Measurements from ENCODE around the gene PCBP3. TPM values are rescaled to one million over a fixed set of nuclear protein-coding genes. Genes with fewer than 3 reads are reported as not detected.

PCBP3 gene
- total RNA-seq, 1 donor from 2014 or later = 9.7 TPM

DNA sequence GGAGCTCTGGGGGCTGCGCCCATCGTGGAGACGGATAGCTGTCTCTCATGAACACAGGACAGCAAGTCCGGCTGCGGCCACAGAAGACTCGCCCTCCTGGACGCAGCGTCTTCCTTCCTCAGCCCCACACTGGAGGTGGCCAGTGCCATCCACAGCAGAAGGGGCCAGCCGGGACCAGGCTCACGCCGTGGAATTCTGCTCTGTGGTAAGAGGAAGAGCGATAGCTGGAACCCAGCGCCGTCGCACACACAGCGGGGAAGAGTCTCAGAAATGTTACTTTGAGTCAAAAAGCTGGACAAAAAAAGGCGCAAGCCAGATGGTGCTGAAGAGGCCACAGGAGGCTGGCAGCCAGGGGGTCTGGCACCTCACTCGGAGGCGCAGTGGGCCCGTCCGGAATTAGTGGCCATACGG is 224.2 kb downstream of the PCBP3 start:
- no peaks in the 10 kb centered on the region for H3K36me3 Mint-ChIP-seq (ENCODE audit: low read depth)
- no peak for DNase-seq
- H3K9me3 Mint-ChIP-seq = no peaks in the 10 kb centered on the region
- intact Hi-C loops (cut with micrococcal nuclease) = no loop called here
- H3K27ac Mint-ChIP-seq = no peak overlapping the region
- no peak overlapping the region for H3K4me3 Mint-ChIP-seq
- H3K4me1 Mint-ChIP-seq = no peaks in the 10 kb centered on the region
- H3K27me3 Mint-ChIP-seq = no peaks in the 10 kb centered on the region

DNA sequence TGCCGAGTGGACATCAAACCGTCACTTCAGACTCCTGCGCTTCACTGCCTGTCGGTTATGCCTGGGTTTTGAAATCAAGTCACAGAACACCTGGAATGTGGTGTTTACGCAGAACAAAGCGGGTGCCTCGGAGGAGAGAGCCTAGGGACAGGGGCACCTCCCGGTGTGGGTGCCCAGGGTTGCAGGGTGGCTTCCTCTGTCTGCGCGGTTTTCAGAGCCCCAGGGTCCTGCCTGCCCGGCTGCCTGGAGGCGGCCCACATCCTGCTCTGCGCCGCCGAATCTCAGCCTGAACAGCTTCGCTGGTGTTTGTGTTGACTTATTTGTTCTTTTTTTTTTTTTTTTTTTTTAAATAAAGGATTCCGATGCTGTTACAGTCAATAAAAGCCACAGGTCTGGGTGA is 224.6 kb downstream of the PCBP3 start:
- DNase-seq = no peak
- Mint-ChIP-seq H3K27me3 (no peaks in the 10 kb centered on the region), H3K4me1 (no peaks in the 10 kb centered on the region), H3K27ac (no peak overlapping the region), H3K36me3 (ENCODE audit: low read depth) (no peaks in the 10 kb centered on the region), H3K4me3 (no peak overlapping the region), H3K9me3 (no peaks in the 10 kb centered on the region)
- intact Hi-C loops (cut with micrococcal nuclease) = no loop called here

DNA sequence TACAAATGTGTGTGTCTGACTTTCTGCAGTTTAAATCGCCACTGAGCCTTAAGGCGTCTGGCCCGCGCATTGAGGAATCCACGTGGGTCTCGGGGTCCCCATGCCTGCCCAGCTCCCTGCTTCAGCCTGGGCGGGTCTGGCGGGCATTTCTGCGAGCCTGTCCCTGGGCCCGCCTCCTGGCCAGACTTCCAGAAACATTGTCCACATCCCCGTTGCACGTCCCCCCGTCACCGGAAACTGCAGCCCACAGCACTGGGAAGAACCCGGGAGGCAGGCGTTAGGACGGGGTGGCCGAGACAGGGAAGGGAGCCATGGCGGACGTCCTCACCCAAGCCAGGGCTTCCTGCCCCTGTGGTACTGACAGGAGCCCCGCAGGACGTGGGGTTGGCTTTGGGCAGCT is 225.0 kb downstream of the PCBP3 start:
- intact Hi-C loops (cut with micrococcal nuclease) = no loop called here
- H3K9me3 Mint-ChIP-seq = no peaks in the 10 kb centered on the region
- H3K27me3 Mint-ChIP-seq = no peaks in the 10 kb centered on the region
- no peak overlapping the region for H3K4me3 Mint-ChIP-seq
- no peak for DNase-seq
- no peaks in the 10 kb centered on the region for H3K36me3 Mint-ChIP-seq (ENCODE audit: low read depth)
- H3K27ac Mint-ChIP-seq = no peak overlapping the region
- no peaks in the 10 kb centered on the region for H3K4me1 Mint-ChIP-seq

DNA sequence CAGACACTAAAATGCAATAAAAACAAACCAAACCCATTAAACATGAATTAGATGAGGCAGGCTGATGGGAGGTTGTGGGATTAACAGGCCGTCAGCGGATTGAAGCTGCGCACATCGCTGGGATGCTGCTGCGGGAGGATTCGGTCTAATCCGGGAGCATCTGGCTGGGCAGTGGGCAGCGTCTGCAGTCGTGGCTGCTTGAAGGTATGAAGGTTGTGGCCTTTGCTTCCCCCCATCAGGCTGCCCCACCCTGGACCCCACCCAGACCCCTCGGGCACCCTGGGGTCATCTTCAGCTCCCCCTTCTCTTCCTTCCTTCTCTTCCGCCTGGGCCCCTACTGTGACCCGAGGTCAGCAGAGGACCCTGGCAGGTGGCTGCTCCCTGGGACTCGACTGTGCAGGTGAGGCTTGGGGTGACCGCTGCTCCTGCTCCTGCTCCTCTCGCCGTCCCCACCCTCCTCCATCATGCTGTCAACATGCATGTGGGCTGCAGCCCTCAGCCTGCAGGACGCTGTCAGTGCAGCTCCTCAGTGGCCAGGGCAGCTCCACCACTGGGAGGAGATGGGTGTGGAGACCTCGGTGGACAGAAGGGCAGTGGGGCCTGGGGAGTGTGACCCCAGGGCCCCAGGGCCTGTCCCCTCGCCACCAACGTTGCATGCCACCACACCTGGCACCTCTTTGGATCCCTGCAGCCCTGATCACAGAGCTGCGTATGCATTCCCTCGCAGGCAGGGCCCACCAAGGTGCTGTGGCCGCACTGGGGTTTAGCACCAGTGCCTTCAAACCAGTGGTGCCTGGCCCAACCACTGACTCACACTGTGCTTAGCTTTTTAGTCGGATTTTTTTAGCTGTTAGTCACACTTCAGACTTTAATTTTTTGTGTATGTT is 225.8 kb downstream of the PCBP3 start:
- no peaks in the 10 kb centered on the region for H3K27me3 Mint-ChIP-seq
- H3K4me3 Mint-ChIP-seq = no peak overlapping the region
- H3K4me1 Mint-ChIP-seq = no peaks in the 10 kb centered on the region
- no peaks in the 10 kb centered on the region for H3K9me3 Mint-ChIP-seq
- H3K27ac Mint-ChIP-seq = no peak overlapping the region
- intact Hi-C loops (cut with micrococcal nuclease) = no loop called here
- no peak for DNase-seq
- H3K36me3 Mint-ChIP-seq (ENCODE audit: low read depth) = no peaks in the 10 kb centered on the region

DNA sequence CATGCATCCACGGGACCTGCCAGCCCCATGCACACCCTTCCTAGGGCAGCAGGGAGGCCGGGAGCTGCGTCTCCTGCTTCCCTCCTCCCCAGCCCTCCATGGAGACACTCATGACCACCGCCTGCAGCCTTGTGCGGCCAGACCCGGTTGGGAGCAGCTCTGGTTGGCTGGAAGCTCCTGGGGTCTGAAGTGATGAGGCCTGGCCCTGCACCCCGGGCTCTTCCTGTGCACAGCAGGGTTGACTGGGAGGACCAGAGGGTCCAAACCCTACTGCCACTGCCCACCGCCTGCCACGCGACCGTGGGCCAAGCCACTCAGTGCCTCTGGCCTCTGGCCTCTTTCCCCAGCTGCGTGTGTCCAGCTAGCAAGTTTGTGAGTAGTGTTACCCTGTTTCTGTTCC is 226.9 kb downstream of the PCBP3 start:
- no peak overlapping the region for H3K27ac Mint-ChIP-seq
- intact Hi-C loops (cut with micrococcal nuclease) = no loop called here
- DNase-seq = no peak

DNA sequence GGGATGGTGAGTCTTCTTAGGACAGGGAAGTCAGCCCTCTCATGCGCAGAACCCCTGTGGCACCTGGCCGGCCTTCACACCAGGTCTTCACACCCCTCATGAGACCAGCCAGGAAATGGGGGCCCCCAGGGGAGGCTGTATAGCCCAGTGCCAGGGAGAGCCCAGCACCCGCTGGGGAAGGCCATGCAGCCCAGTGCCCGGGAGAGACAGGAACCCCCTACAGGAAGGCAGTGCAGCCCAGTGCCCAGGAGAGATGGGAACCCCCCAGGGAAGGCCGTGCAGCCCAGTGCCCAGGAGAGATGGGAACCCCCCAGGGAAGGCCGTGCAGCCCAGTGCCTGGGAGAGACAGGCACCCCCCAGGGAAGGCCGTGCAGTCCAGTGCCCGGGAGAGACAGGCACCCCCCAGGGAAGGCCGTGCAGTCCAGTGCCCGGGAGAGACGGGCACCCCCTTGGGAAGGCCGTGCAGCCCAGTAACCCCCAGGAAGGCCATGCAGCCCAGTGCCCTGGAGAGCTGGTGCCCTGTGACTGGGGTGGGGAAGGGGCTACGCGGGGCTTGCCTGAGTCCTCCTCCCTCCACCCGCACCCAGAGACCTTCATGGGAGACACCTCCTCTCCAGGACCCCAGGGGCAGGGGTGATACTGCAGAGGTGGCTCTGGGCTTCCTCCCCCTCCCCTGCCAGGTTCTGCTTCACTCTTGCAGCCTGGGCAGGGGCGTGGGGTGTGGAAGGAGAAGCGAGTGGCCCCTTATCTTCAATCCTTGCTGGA is 227.5 kb downstream of the PCBP3 start:
- intact Hi-C loops (cut with micrococcal nuclease) = no loop called here
- Mint-ChIP-seq H3K36me3 (ENCODE audit: low read depth) (no peaks in the 10 kb centered on the region), H3K27ac (no peak overlapping the region), H3K9me3 (no peaks in the 10 kb centered on the region), H3K4me1 (no peaks in the 10 kb centered on the region), H3K27me3 (no peaks in the 10 kb centered on the region), H3K4me3 (no peak overlapping the region)
- DNase-seq = no peak

More for the DNA sequence above, 226.9 kb downstream of the PCBP3 start:
- Mint-ChIP-seq H3K27me3 (no peaks in the 10 kb centered on the region), H3K9me3 (no peaks in the 10 kb centered on the region), H3K4me1 (no peaks in the 10 kb centered on the region), H3K36me3 (ENCODE audit: low read depth) (no peaks in the 10 kb centered on the region), H3K4me3 (no peak overlapping the region)

DNA sequence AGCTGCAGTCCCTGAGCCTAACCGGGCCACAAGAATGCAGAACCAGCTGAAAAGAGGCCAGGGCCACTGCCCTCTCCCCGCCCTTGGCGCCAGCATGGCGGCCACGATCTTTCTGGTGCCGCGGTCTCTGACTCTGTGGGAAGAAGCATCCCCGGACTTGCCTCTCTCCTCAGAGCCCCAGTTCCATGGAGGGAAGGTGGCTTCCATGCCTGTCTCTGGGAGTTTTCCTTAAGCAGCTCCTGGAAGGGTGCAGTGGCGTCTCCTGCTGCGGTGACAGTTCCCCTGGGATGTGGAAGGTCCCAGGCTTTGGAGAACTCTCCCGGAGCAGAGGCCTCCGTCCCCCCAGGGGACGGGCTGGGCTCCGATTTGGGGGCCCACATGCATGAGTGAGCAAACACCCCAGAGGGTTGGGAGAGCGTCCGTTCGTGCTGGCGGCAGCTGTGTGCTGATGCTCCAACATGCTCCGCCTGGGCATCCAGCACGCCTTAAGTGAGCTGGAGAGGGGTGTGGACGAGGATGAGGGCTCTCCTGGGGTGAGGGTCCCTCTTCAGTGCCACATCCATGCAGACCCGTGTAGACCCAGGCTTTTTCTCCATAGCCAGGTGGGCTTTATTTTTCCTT is 228.2 kb downstream of the PCBP3 start:
- Mint-ChIP-seq H3K27me3 (no peaks in the 10 kb centered on the region), H3K4me1 (no peaks in the 10 kb centered on the region), H3K27ac (no peak overlapping the region), H3K36me3 (ENCODE audit: low read depth) (no peaks in the 10 kb centered on the region), H3K9me3 (no peaks in the 10 kb centered on the region), H3K4me3 (no peak overlapping the region)
- intact Hi-C loops (cut with micrococcal nuclease) = no loop called here
- no peak for DNase-seq

DNA sequence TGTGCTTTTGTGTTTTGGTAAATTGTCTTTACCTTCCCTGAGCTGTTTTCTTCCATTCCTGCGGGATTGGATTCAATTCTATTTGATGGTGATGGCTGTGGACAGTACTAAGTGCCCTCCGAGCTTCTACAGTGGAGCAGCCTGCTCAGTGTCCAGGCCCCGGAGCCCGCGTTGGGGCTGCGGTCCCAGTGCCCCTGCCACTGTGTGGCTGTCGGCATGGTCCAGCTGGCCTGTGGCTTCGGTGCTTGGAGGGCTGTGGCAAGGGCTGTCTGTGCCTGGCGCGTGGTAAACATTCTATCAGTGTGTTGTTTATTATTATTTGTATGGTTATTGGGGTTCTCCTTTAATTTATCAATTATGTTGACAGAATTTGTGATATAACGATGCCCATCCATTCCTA is 228.9 kb downstream of the PCBP3 start:
- no peak for DNase-seq
- no peaks in the 10 kb centered on the region for H3K36me3 Mint-ChIP-seq (ENCODE audit: low read depth)
- no peak overlapping the region for H3K4me3 Mint-ChIP-seq
- H3K27me3 Mint-ChIP-seq = no peaks in the 10 kb centered on the region
- intact Hi-C loops (cut with micrococcal nuclease) = no loop called here
- H3K4me1 Mint-ChIP-seq = no peaks in the 10 kb centered on the region
- no peaks in the 10 kb centered on the region for H3K9me3 Mint-ChIP-seq
- H3K27ac Mint-ChIP-seq = no peak overlapping the region

- Mint-ChIP-seq H3K36me3 (ENCODE audit: low read depth) (no peaks in the 10 kb centered on the region), H3K4me1 (no peaks in the 10 kb centered on the region), H3K4me3 (no peak overlapping the region), H3K9me3 (no peaks in the 10 kb centered on the region), H3K27ac (no peak overlapping the region), H3K27me3 (no peaks in the 10 kb centered on the region)
- intact Hi-C loops (cut with micrococcal nuclease) = no loop called here
- no peak for DNase-seq
Measured at GRCh38 chr21:45872902-45873301, 229.4 kb downstream of the PCBP3 start.

DNA sequence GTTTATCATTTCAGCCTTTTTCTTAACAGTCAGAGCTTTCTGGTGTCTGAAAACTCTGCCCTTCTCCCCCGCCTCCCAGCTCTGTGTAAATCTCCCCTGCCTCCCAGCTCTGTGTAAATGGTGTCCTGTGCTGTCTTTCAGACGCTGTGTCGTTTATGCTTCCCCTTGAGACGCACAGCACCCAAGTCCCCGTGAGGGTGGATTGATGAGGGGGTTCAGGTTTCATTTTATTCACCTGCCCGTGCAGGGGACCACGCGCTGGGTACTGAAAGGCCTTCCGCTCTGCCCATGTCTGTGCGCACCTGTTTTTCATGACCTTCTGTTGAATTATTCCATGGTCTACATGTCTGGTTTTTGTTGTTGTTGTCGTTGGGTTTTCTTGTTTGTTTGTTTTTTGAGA is 229.9 kb downstream of the PCBP3 start:
- H3K9me3 Mint-ChIP-seq = no peaks in the 10 kb centered on the region
- DNase-seq = no peak
- H3K27me3 Mint-ChIP-seq = no peaks in the 10 kb centered on the region
- no peaks in the 10 kb centered on the region for H3K36me3 Mint-ChIP-seq (ENCODE audit: low read depth)
- intact Hi-C loops (cut with micrococcal nuclease) = no loop called here
- H3K27ac Mint-ChIP-seq = no peak overlapping the region
- no peak overlapping the region for H3K4me3 Mint-ChIP-seq
- no peaks in the 10 kb centered on the region for H3K4me1 Mint-ChIP-seq

GRCh38 chr21:45873866-45874265 is 230.3 kb downstream of the PCBP3 start:
- H3K27me3 Mint-ChIP-seq = peaks cover 2% of the 10 kb centered on the region

DNA sequence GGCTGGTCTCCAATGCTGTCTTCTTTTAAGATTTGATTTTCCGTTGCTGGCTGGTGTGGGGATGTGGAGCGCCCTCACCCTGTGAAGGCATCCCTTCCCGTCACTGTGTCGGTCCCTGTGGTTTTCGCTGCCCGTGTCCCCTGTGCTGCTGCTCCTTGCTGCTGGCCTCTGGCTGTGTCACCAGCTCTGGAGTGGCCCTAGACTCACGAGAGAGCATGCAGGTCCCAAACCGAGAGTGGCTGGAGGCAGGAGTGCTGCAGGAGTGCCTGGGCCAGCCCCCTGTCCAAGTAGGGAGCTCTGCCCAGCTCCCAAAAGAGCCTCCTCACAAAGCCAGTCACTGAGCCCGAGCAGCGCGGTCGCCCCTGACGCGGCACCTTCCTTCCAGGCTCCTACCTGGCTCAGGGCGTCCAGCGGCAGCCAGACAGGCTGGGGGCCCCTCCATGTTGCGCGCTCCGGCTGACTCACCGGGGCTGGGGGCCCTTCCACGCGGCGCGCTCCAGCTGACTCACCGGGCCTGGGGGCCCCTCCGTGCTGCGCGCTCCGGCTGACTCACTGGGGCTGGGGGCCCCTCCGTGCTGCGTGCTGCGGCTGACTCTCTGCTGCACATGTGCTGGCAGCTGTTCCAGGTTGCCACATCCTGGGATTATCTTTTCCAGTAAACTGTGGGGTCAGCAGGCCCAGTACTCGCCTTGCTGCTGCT is 231.3 kb downstream of the PCBP3 start:
- no peak for DNase-seq
- Mint-ChIP-seq H3K27ac (no peak overlapping the region), H3K36me3 (ENCODE audit: low read depth) (no peaks in the 10 kb centered on the region)

More at GRCh38 chr21:45873866-45874265, 230.3 kb downstream of the PCBP3 start:
- Mint-ChIP-seq H3K9me3 (no peaks in the 10 kb centered on the region), H3K27ac (no peak overlapping the region), H3K4me3 (no peak overlapping the region), H3K36me3 (ENCODE audit: low read depth) (no peaks in the 10 kb centered on the region), H3K4me1 (no peaks in the 10 kb centered on the region)
- intact Hi-C loops (cut with micrococcal nuclease) = no loop called here
- no peak for DNase-seq

DNA sequence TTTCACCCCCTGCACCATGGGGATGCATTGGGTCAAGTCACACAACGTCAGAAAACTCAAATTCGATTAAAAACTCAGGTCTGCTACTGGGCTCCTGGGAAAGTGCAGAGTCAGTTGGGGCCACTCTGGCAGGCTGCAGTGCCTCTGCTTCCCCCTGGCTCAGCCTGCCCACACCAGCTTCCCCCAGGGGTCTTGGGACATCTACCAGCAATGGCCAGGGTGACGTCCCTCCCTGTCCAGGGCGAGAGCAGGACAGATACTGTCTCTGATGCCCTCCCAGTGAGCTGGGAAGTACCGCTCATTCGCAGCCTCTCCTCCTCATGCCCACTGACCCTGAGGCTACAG is 231.9 kb downstream of the PCBP3 start:
- no peak overlapping the region for H3K4me3 Mint-ChIP-seq
- H3K4me1 Mint-ChIP-seq = no peaks in the 10 kb centered on the region
- H3K36me3 Mint-ChIP-seq (ENCODE audit: low read depth) = no peaks in the 10 kb centered on the region
- intact Hi-C loops (cut with micrococcal nuclease) = no loop called here
- peaks cover 3% of the 10 kb centered on the region for H3K27me3 Mint-ChIP-seq
- no peak overlapping the region for H3K27ac Mint-ChIP-seq
- no peaks in the 10 kb centered on the region for H3K9me3 Mint-ChIP-seq
- no peak for DNase-seq

More for the DNA sequence above, 231.3 kb downstream of the PCBP3 start:
- Mint-ChIP-seq H3K9me3 (no peaks in the 10 kb centered on the region), H3K4me1 (no peaks in the 10 kb centered on the region), H3K27me3 (peaks cover 3% of the 10 kb centered on the region), H3K4me3 (no peak overlapping the region)
- intact Hi-C loops (cut with micrococcal nuclease) = no loop called here

DNA sequence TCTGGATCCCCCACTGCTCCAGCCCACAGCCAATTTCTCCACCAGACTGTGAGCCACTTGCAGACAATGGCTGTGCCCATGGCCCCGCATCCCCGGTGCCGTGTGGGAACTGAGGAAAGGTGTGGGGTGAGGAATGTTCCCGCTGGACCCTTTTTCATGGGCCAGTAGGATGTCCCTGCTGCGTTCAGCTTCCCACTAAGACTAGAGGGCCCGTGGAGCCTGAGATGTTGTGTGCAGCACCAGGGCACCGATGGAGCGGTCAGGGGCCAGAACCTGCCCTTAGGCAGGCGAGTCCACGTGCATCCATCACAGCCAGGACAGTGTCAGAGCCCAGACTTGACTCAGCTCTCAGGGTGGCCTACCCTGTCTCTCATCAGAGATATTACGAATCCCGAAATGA is 232.4 kb downstream of the PCBP3 start:
- Mint-ChIP-seq H3K4me3 (no peak overlapping the region), H3K36me3 (ENCODE audit: low read depth) (no peaks in the 10 kb centered on the region), H3K27me3 (peaks cover 5% of the 10 kb centered on the region), H3K9me3 (no peaks in the 10 kb centered on the region), H3K27ac (no peak overlapping the region), H3K4me1 (peaks cover 2% of the 10 kb centered on the region)
- intact Hi-C loops (cut with micrococcal nuclease) = no loop called here
- DNase-seq = no peak

Data from activated CD4-positive, alpha-beta T cell treated with anti-CD3 and anti-CD28 coated beads, Interleukin-2, amount 10 ng/mL, durations not matched to agents 24 days and 14 days (primary cell).